NT2/D1 (cell line): Measurements from ENCODE around the gene OXCT2.
"Not testable (repeated sequence)": the region's sequence is repeated elsewhere in the genome, so short reads cannot be mapped to it uniquely, and the experiment has no call there.

Experiments
- DNase-seq: peaks from one replicate; pipeline ENCODE4 v3.0.0-alpha.2; 2011; ENCODE audit warnings: low read depth, low spot score
- H3K27me3 ChIP-seq: 2 replicates; pipeline ENCODE4 v1.6.0; 2011; ENCODE audit warnings: mild to moderate bottlenecking; ENCODE audit not compliant: insufficient read length, insufficient read depth
- H3K36me3 ChIP-seq: 2 replicates; pipeline ENCODE4 v1.6.1; 2011; ENCODE audit warnings: mild to moderate bottlenecking, low read length, mixed read lengths; ENCODE audit not compliant: insufficient read depth, insufficient read length
- H3K4me1 ChIP-seq: 2 replicates; pipeline ENCODE4 v1.5.1; 2011; ENCODE audit not compliant: insufficient read depth, insufficient read length
- H3K4me3 ChIP-seq: 2 replicates; pipeline ENCODE4 v1.5.1; 2011; ENCODE audit warnings: low read depth; ENCODE audit not compliant: insufficient read length
- H3K9ac ChIP-seq: 2 replicates; pipeline ENCODE4 v1.6.0; 2011; ENCODE audit warnings: low read depth; ENCODE audit not compliant: insufficient read length
- H3K9me3 ChIP-seq: 2 replicates; pipeline ENCODE4 v1.5.1; 2011; ENCODE audit warnings: mild to moderate bottlenecking, low read length; ENCODE audit not compliant: insufficient read depth
- SUZ12 ChIP-seq: IDR thresholded peaks from 2 replicates; pipeline ENCODE4 v1.6.1; 2011; ENCODE audit not compliant: insufficient read length, insufficient read depth; ENCODE audit errors: extremely low read depth
- YY1 ChIP-seq: IDR thresholded peaks from 2 replicates; pipeline ENCODE4 v1.6.1; 2011; ENCODE audit not compliant: insufficient read length, insufficient read depth
- ZNF274 ChIP-seq: IDR thresholded peaks from 2 replicates; pipeline ENCODE4 v1.6.1; 2011; ENCODE audit warnings: mild to moderate bottlenecking, low read depth, low read length

The OXCT2 gene

DNA sequence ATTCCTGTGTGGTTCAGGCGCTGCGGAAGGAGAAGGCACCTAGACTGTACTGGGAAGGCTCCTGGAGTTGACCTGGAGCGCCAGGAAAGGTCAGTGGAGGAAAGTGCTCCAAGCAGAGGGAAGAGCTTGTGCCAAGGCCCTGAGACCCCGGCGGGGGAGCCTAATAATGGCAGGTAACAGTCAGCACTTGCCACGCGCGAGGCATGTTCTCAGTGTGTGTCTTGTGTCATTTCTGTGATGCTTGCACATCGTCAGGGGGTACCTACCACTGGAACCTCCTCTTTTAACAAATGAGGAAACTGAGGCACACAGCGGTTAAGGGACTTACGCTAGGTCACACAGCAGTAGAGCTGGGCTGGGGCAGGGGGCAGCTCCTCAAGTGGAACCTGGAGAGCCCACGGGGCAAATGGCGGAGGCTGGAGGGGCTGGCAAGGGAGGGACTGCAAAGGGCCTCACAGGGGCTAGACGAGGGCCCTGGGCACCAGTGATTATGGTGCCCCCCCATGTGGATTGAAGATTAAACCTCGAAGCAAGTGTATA is 18.5 kb upstream of the OXCT2 start:
- DNase-seq: no peak
- Histone ChIP-seq H3K9ac (peak overlapping the region; percentile 82), H3K27me3 (peaks cover 71% of the 10 kb centered on the region), H3K9me3 (no peaks in the 10 kb centered on the region), H3K36me3 (no peaks in the 10 kb centered on the region), H3K4me3 (peak overlapping the region; percentile 69), H3K4me1 (peaks cover 3% of the 10 kb centered on the region)
- TF ChIP-seq SUZ12 (no peak), YY1 (no peak), ZNF274 (no peak)

DNA sequence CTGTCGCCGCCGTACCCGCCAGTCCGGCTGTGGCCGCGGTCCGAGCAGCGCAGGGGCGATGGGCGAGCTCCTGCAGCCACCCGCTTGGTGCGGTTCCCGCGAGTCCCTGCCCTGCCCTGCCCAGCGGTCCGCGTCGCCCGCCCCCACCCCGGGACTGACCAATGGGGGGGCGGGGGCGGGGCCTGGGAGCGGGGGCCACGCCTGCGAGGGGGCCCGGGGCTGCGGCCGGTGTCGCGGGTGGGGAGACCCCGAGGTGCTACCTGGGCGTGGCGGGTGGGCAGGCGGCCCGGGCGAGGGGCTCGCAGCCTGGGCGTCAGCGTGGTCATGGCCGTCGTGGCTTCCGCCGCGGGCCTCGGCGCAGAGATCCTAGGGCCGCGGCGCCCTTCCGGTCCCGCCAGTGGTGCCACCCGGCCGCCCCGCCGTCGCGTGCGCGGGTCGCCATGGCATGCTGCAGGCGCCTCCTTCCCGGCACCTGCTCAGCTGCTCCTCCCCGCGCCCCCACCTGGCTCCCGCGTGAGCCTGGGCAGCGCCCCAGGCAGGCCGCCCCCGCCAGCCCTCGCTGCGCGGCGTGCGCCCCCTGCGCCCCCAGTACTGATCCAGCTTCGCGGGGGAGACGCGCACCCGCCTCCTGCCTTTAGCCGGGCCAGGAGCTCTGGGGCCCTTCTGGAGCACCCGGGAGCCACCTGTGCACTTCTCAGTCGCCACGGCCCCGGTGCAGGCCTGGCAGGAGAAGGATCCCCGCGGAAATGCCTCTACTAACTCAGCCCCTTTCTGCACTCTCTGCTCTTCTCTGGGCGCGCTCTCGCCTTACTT is 17.8 kb upstream of the OXCT2 start, which contains the start of gene BMP8B:
BMP8B (minus strand) TSS at position 108 of the 813 bp plus-strand sequence. CDS start 380 bp downstream, outside the sequence.
- Histone ChIP-seq H3K27me3 (peaks cover 72% of the 10 kb centered on the region), H3K4me3 (peak within 1 kb of the TSS; percentile 69), H3K9me3 (no peaks in the 10 kb centered on the region), H3K9ac (peak within 1 kb of the TSS; percentile 82), H3K4me1 (peaks cover 3% of the 10 kb centered on the region), H3K36me3 (no peaks in the 10 kb centered on the region)
- DNase-seq: no peak
- TF ChIP-seq YY1 (no peak), SUZ12 (peak; percentile 11), ZNF274 (no peak)

DNA sequence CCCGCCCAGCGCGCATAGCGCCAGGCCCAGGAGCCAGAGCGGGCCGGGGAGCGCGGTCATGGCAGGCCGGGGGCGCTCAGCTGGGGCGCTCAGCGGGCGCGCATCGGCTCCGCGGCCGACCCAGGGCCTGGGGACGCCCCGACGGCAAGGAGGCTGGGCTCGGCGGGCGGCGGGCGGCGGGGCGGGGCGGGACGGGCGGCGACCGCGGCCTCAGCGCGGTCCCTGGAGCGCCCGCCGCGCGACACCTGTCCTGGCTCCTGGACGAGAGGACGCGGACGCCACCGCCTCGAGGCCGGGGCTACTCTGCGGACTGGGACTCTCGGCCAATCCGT is 17.2 kb upstream of the OXCT2 start:
- TF ChIP-seq YY1: no peak
- TF ChIP-seq SUZ12: no peak
- TF ChIP-seq ZNF274: no peak
- H3K36me3 ChIP-seq: no peaks in the 10 kb centered on the region
- peaks cover 3% of the 10 kb centered on the region for H3K4me1 ChIP-seq
- no peak for DNase-seq
- no peaks in the 10 kb centered on the region for H3K9me3 ChIP-seq
- H3K9ac ChIP-seq: no peak overlapping the region
- peaks cover 78% of the 10 kb centered on the region for H3K27me3 ChIP-seq
- H3K4me3 ChIP-seq: peak overlapping the region; percentile 69

DNA sequence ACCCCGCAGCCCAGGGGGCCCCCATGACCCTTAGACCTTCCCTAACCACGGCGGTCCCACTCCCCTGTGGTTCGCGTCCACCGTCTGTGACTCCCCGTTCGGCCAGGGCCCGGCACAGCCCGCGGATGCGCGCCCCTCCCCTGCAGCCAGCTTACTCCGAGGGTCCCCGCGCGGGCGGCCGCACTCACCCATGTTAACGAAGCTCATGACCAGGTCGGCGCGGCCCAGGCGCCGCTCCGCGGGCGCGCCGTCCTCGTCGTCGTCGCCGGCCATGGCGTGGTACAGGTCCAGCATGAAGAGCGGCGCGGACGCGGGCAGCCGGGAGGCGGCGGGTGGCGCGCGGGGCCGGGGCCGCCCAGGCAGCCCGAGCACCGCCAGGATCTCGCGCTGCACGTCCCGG is 16.8 kb upstream of the OXCT2 start:
- Histone ChIP-seq H3K4me3 (peak overlapping the region; percentile 40), H3K27me3 (peaks cover 80% of the 10 kb centered on the region)
- not testable (repeated sequence) for H3K4me1 ChIP-seq, H3K9ac ChIP-seq, H3K9me3 ChIP-seq, H3K36me3 ChIP-seq, DNase-seq

DNA sequence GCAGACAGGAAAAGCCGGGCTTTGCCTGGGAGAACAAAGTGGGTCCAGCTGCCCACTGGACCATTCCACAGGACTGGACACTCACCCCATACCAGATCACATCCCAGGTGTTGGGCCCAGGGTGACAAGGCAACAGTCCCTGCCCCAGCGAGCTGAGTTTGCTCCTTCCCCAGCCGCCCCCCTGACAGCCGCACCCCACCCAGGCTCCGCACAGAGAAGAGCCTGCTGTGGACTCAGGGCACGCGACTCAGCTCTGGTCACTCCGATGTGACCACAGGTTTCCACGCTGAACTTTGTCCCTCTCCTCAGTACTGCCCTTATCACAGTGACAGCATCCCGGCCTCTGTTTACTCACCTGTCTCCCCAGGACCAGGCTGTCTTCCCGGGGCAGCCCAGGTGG is 16.3 kb upstream of the OXCT2 start:
- no peak for DNase-seq
- TF ChIP-seq SUZ12: no peak
- no peak for TF ChIP-seq ZNF274
- no peak for TF ChIP-seq YY1
- Histone ChIP-seq H3K9me3 (no peaks in the 10 kb centered on the region), H3K9ac (no peak overlapping the region), H3K4me3 (no peak overlapping the region), H3K4me1 (peaks cover 3% of the 10 kb centered on the region), H3K36me3 (no peaks in the 10 kb centered on the region), H3K27me3 (peaks cover 80% of the 10 kb centered on the region)

DNA sequence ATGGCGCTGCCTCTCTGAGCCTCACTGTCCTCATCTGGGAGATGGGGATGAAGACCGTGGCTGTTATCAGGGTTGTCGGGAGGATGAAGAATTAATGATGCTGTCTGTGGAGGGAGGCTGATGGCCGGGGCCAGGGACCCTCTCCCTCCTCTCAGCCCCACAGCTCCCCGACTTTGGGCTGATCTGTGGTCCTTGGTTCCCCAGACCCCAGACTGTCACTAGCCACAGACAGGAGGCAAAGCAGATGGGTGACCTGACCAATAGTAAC is 15.9 kb upstream of the OXCT2 start:
- H3K27me3 ChIP-seq: peaks cover 78% of the 10 kb centered on the region
- H3K4me1 ChIP-seq, H3K4me3 ChIP-seq, H3K36me3 ChIP-seq, H3K9me3 ChIP-seq, DNase-seq, H3K9ac ChIP-seq: not testable (repeated sequence)

DNA sequence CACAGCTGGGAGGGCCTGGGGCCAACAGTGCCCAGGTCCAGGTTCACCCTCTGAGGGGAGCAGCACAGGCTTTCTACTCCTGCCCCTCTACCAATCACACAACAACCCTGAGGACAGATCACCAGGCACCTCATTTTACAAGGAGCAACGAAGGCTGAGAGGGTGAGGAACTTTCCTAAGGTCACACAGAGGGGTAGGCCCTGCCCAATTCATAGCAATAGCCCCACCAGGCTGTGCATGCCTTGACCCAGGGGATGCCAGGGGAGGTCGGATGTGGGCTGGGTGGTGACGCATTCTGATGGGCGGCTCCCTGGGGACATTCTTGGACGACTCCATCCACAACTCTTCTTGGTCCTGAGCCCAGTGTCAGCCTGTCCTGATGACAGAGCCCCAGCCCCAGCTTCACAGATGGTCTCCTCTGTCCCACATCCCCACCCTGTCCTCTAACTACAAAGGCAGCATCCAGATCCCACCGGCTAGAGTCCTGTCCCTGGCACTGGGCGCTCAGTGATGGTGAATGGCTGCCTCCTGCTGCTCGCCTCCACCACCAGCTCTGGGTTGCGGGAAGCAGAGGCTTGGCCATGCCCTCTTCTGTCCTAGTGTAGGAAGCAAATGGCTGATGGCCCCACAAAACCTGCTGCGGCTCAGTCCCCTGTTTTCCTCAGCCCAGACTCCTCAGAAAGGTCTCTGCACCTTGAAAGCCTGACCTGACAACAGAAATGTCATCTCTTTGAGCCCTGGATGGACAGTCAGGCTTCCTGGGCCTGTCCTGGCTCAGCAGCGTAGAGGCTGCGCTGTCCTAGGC is 15.4 kb upstream of the OXCT2 start:
- not testable (repeated sequence) for DNase-seq, H3K9me3 ChIP-seq, H3K36me3 ChIP-seq, H3K4me3 ChIP-seq, H3K4me1 ChIP-seq, H3K9ac ChIP-seq
- peaks cover 75% of the 10 kb centered on the region for H3K27me3 ChIP-seq

DNA sequence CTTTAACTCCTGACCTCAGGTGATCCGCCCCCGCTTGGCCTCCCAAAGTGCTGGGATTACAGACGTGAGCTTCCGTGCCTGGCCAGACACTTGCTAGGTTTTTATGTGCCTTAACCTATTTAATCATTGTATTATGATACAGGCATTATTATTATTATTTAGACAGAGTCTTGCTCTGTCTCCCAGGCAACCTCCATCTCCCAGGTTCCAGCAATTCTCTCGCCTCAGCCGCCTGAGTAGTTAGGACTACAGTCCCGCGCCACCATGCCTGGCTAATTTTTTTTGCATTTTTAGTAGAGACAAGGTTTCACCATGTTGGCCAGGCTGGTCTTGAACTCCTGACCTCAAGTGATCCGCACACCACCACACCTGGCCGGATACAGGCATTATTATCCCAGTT is 11.5 kb upstream of the OXCT2 start:
- peaks cover 56% of the 10 kb centered on the region for H3K27me3 ChIP-seq
- not testable (repeated sequence) for DNase-seq, H3K9me3 ChIP-seq, H3K4me3 ChIP-seq, H3K9ac ChIP-seq, H3K36me3 ChIP-seq, H3K4me1 ChIP-seq
